ENCODE data around the gene MTCL1.

GRCh38 chr18:8763611-8764010 is 58.3 kb downstream of the MTCL1 start:
- TF ChIP-seq CTCF (IDR thresholded peaks at IDR 0.05) (no peak), POLR2AphosphoS5 (IDR thresholded peaks at IDR 0.05; ENCODE audit: low read depth, low read length) (no peak), REST (IDR thresholded peaks at IDR 0.05; ENCODE audit: insufficient read depth in 1 of 2, low read depth in 2 of 2, low read length in 1 of 2) (no peak), SIN3A (IDR thresholded peaks at IDR 0.05; ENCODE audit: borderline replicate concordance, insufficient read depth, low read depth, low read length) (no peak), TCF7L2 (IDR thresholded peaks at IDR 0.05; ENCODE audit: low read depth, low read length) (no peak)
